Measurements from ENCODE around the gene B2M.

- no peak for TF ChIP-seq TAF1 (IDR thresholded peaks at IDR 0.05; ENCODE audit: low read depth)
- no peak for TF ChIP-seq REST (IDR thresholded peaks at IDR 0.05; ENCODE audit: low read depth)
- no peak for TF ChIP-seq FOXM1 (IDR thresholded peaks at IDR 0.05; ENCODE audit: borderline replicate concordance, low read depth)
- TF ChIP-seq TEAD4 (IDR thresholded peaks at IDR 0.05) = no peak
- TF ChIP-seq YY1 (IDR thresholded peaks at IDR 0.05; ENCODE audit: low read depth) = no peak
- no peak for TF ChIP-seq CEBPB (IDR thresholded peaks at IDR 0.05)
- no peak for TF ChIP-seq EP300 (IDR thresholded peaks at IDR 0.05; ENCODE audit: borderline replicate concordance)
- TF ChIP-seq TCF12 (IDR thresholded peaks at IDR 0.05; ENCODE audit: low read depth) = no peak
- no peak for TF ChIP-seq NFIC (IDR thresholded peaks at IDR 0.05)
- no peak for TF ChIP-seq EGR1 (IDR thresholded peaks at IDR 0.05)
- TF ChIP-seq CREB1 (IDR thresholded peaks at IDR 0.05; ENCODE audit: low read depth) = no peak
- TF ChIP-seq, protein P1, sequence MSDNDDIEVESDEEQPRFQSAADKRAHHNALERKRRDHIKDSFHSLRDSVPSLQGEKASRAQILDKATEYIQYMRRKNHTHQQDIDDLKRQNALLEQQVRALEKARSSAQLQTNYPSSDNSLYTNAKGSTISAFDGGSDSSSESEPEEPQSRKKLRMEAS (IDR thresholded peaks at IDR 0.05) = no peak
- TF ChIP-seq RAD21 (IDR thresholded peaks at IDR 0.05; ENCODE audit: low read depth) = no peak
These were observed 851 bp upstream of the B2M start for GRCh38 chr15:44710236-44711095.

Data from Ishikawa (cell line).